Measurements from ENCODE around the gene HEXIM2.

Gene HEXIM2

DNA sequence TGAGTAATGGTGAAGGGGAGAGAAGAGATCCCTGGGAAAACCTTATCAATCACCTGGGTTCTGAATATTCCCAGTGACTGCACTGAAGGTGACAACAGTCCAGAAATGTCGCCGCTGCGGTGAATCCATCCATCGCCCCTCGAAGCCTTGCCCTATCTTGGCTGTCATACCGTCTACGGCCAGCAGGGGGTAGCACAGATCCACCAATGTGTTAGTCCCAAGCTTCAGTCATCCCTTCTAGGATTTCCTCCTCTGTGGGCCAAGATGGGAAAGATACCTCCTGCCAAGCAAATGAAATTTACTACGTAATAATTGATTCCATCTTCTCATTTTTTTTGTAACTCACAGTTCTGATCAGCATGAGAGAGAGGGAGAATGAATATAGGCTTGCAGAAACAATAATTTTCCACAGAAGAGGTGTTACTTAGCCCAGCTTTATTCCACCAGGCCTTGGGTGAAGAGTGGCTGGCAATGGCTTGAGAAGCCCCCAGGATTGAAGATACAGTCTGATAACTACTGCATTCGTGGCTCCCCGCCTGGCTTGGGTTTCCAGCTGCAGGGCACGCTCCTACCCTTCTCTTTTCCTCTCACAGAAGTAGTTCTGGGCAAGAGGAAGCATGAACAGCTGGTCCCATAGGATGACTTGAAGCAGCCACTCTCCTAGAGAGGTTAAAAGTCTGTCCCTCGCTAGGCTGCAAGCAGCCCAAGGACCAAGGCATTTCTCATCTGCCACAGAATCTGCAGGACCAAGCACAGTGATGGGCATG lies 57.4 kb downstream of the HEXIM2 start:
- in situ Hi-C loops (cut with HindIII; ENCODE audit: low sequenced_read_pairs) = no loop called here
